GM12878 (cell line): ENCODE data around the gene NHERF1. TPM values are rescaled to one million over a fixed set of nuclear protein-coding genes. Genes with fewer than 3 reads are reported as not detected.

ENCODE experiments used
- ATAC-seq: fragments of 200-7000 bp; cut with Tn5 transposase; 3 replicates; pipeline ENCODE4 v1.9.1; 2020; ENCODE audit warnings: mild to moderate bottlenecking, moderate library complexity
- BruUV-seq: library from RNA; stranded (reverse); fragments of 400-500 nt; replicated peaks from 2 replicates; lab custom pipeline; 2021; lab: Mats Ljungman, UMichigan
- CTCF ChIA-PET: fragments of 300-600 bp; sonication (Branson Sonifier 250); formaldehyde crosslinking; extraction: SDS; loops from one replicate; lab custom pipeline; 2021; ENCODE audit warnings: inconsistent platforms; lab: Yijun Ruan, JAX
- POLR2A ChIA-PET: fragments of 350-600 bp; formaldehyde crosslinking; extraction: SDS; loops from one replicate; lab custom pipeline; 2021; ENCODE audit warnings: inconsistent platforms; lab: Charles Lee
- RAD21 ChIA-PET: fragments of 300-600 bp; sonication (Branson Sonifier 250); formaldehyde crosslinking; loops from one replicate; lab custom pipeline; 2023; ENCODE audit warnings: antibody characterized with exemption; ENCODE audit not compliant: unreplicated experiment; lab: Charles Lee
- SMC1A ChIA-PET: fragments of 300-600 bp; sonication (Branson Sonifier 250); formaldehyde crosslinking; loops from one replicate; lab custom pipeline; 2023; ENCODE audit not compliant: unreplicated experiment, uncharacterized antibody; lab: Charles Lee
- DNase-seq: peaks from one replicate; pipeline ENCODE4 v3.0.0-alpha.2; 2011; ENCODE audit warnings: low read depth, low spot score
- FAIRE-seq: peaks from 3 replicates; lab custom pipeline; 2011; peaks lifted over from hg19 to GRCh38; lab: Jason Lieb, UNC
- H2AFZ ChIP-seq: 2 replicates; pipeline ENCODE4 v1.6.0; 2011; ENCODE audit warnings: low read depth, low read length, control low read depth; ENCODE audit not compliant: control insufficient read depth
- H3K27ac ChIP-seq: 2 replicates; pipeline ENCODE4 v1.5.1; 2011; ENCODE audit warnings: control low read depth; ENCODE audit not compliant: control insufficient read depth, insufficient read depth
- H3K27me3 ChIP-seq, 2 experiments: replicated peaks in 1 of 2; 2 replicates each; pipeline versions ENCODE4 v1.6.0 to v1.6.1; 2011; ENCODE audit warnings: low read length in 1 of 2; ENCODE audit not compliant: control insufficient read depth in 2 of 2, insufficient read depth in 2 of 2
- H3K36me3 ChIP-seq, 2 experiments: 2 replicates each; pipeline ENCODE4 v1.5.1; 2011; ENCODE audit warnings: low read length in 1 of 2; ENCODE audit not compliant: control insufficient read depth in 2 of 2, insufficient read depth in 2 of 2
- H3K4me1 ChIP-seq: 2 replicates; pipeline ENCODE4 v1.6.1; 2011; ENCODE audit warnings: mild to moderate bottlenecking, low read length, moderate library complexity, mixed read lengths; ENCODE audit not compliant: control insufficient read depth, insufficient read depth
- H3K4me2 ChIP-seq: 2 replicates; pipeline ENCODE4 v1.6.0; 2011; ENCODE audit warnings: control low read depth; ENCODE audit not compliant: control insufficient read depth, insufficient read depth
- H3K4me3 ChIP-seq: fragments of 200-600 bp; sonication (generic); 2 replicates; pipeline ENCODE4 v1.5.1; 2016
- H3K79me2 ChIP-seq: 2 replicates; pipeline ENCODE4 v1.6.0; 2011; ENCODE audit warnings: low read length; ENCODE audit not compliant: control insufficient read depth, insufficient read depth
- H3K9ac ChIP-seq: 2 replicates; pipeline ENCODE4 v1.8.0; 2011; ENCODE audit warnings: low read length, control low read depth, mixed read lengths; ENCODE audit not compliant: control insufficient read depth, insufficient read depth
- H3K9me3 ChIP-seq: replicated peaks from 3 replicates; pipeline ENCODE4 v1.5.1; 2011; ENCODE audit warnings: mild to moderate bottlenecking, low read length; ENCODE audit not compliant: control insufficient read depth, insufficient read depth
- H4K20me1 ChIP-seq: 2 replicates; pipeline ENCODE4 v1.6.0; 2011; ENCODE audit not compliant: control insufficient read depth, insufficient read depth
- EZH2 ChIP-seq: IDR thresholded peaks from 2 replicates; pipeline ENCODE4 v1.6.1; 2012; ENCODE audit warnings: low read depth, mild to moderate bottlenecking, control low read depth, inconsistent platforms, low read length, borderline replicate concordance; ENCODE audit not compliant: control insufficient read depth
- POLR2A ChIP-seq: IDR thresholded peaks from 2 replicates; pipeline ENCODE4 v1.6.1; 2011; ENCODE audit warnings: low read depth, mild to moderate bottlenecking, low read length
- SPI1 ChIP-seq: IDR thresholded peaks from 2 replicates; pipeline ENCODE4 v1.6.1; 2011; ENCODE audit warnings: low read depth, mild to moderate bottlenecking, low read length, moderate library complexity, borderline replicate concordance; ENCODE audit not compliant: insufficient read depth
- whole genome bisulfite sequencing: methylation state at CpG from one replicate; pipeline ENCODE4 v1.1.6; 2016; ENCODE audit warnings: low lambda C conversion rate; ENCODE audit not compliant: insufficient replicate concordance, insufficient coverage; ENCODE audit errors: missing lambda C conversion rate; 5-methylcytosine and 5-hydroxymethylcytosine counted together
- in situ Hi-C: fragments of 300-500 bp; cut with MboI; formaldehyde crosslinking; loops from 9 replicates; pipeline ENCODE4 v1.14.3; 2018; ENCODE audit warnings: mixed read lengths
- intact Hi-C: fragments of 100-400 bp; cut with micrococcal nuclease; formaldehyde crosslinking; loops from one replicate; pipeline ENCODE4 v1.14.2; 2022; ENCODE audit not compliant: unreplicated experiment
- polyA plus RNA-seq, 11 experiments: library from polyadenylated mRNA; depleted of rRNA in 4 of 11; unstranded in 6 of 11; stranded (reverse) in 5 of 11; fragments of >200 nt; fragmentation: Nextera tagmentation in 4 of 11; fragmentation: Illumina TruSeq in 1 of 11; extraction: Ambion mirVana in 4 of 11; extraction: Trizol in 1 of 11; gene quantifications; 1 replicate in 1 of 11; 2 replicates in 10 of 11; pipeline versions ENCODE4 v1.2.1 to v1.2.3, GENCODE V29; 2011 to 2016; ENCODE audit warnings: inconsistent platforms in 2 of 11, missing spikeins in 2 of 11, low read depth in 1 of 11
- total RNA-seq, 4 experiments: library from RNA; depleted of rRNA in 3 of 4; stranded (reverse); fragments of >200 nt in 3 of 4; fragmentation: Illumina TruSeq in 1 of 4; extraction: Trizol in 1 of 4; gene quantifications; 2 replicates each; pipeline versions ENCODE4 v1.2.1 to v1.2.3, GENCODE V29; 2013 to 2021

The NHERF1 gene
- total and polyA plus RNA-seq, 10 of the 15 experiments (the other 5 are each of a cell fraction or from before 2014, with no cell fraction given) = 13.4 to 61.6 (median 39.0) TPM

DNA sequence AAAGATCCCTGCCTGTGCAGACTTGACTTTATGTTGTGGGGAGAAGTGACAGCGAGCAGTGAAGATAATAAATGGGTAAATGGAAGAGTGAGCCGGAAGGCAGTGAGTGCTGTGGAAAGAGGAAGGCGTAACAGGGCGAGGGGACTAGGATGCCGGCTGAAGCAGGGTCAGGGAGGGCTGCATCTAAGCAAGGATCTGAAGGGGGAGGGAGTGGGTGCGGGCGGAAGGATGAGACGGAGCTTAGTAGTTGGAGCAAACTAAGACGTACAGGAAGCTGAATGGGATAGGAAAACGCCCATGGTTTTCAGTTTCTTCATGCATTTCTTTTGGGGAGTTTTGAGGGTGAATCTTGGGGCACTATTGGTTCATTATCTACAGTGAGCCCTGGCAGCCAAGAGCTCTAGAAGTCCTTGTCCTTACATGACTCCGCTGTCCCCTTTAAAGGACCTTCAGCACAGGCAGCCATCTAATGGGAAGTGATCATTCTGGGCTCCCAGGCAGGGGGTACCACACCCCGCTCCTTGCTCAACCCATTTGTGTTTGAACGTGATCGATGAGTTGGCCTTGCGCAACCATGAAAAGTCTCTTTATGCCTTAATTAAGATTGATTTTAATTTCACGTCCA, 38.1 kb downstream of the NHERF1 start:
- Histone ChIP-seq H3K9ac (no peak overlapping the region), H3K27ac (no peak overlapping the region), H3K4me1 (peaks cover 15% of the 10 kb centered on the region), H3K27me3 (no peaks in the 10 kb centered on the region), H3K79me2 (no peaks in the 10 kb centered on the region), H3K36me3 (peaks cover 0 to 6% of the 10 kb centered on the region in 2 experiments; a peak in 3 of 4 replicates), H3K9me3 (no peaks in the 10 kb centered on the region), H2AFZ (no peak overlapping the region), H4K20me1 (peaks cover 4% of the 10 kb centered on the region), H3K4me3 (no peak overlapping the region), H3K4me2 (no peak overlapping the region)
- intact Hi-C loops = no loop called here
- ChIA-PET SMC1A (no interaction called here), CTCF (interaction anchor here (0.6 kb wide), 1 partner anchor 135 kb away, joined by 3 read pairs; no protein-coding TSS in a partner anchor), POLR2A (interaction anchor here (0.7 kb wide), 1 partner anchor 37 kb away, joined by 3 read pairs; no protein-coding TSS in a partner anchor), RAD21 (no interaction called here)
- no peak for ATAC-seq
- DNase-seq = no peak
- BruUV-seq = no TSS peak
- in situ Hi-C loops = no loop called here
- WGBS = 96% methylated on average over 16 of the region's 16 CpGs
- no peak for TF ChIP-seq EZH2
- no peak for FAIRE-seq

DNA sequence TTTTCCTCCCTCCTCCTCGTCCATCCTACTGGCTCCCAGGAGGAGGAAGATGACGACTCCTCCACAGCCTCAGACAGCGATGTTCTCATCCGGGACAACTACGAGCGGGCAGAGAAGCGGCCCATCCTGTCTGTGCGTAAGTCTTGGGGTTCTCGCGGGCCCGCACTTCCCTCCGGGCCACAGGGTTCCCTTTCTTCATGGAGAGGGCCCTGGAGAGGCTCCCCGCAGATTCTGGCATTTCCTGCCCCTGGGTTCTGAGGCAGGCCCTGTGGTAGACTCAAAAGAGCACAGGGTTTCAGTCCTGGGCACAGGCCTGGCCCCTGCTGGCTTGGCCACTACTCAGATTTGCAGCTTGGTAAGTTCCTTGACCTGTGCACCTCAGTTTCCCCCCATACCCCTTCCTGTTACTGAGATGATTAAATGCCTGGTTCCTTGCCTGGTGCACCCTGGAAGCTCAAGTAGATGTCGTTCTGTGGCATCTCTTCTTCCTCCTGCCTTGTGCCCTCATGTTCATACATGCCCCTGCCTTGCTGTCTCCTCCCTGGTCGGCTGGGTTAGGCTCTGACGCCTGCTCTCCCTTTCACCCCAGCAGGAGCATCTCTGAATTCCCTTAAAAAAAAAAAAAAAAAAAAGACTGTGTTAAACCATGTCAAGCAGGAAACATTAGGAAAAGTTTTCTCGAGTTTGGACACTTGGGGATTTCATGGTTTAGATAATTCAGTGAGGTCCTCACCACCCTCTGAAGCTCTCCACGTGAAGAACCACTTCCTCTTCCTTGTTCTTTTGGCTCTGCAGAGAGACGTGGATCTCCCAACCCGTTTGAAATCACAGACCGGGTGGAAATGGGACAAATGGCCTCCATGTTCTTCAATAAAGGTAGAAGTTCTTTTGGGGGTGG, 42.0 kb downstream of the NHERF1 start:
- no TSS peak for BruUV-seq
- Histone ChIP-seq H3K4me3 (no peak overlapping the region), H3K79me2 (no peaks in the 10 kb centered on the region), H4K20me1 (peaks cover 4% of the 10 kb centered on the region), H2AFZ (no peak overlapping the region), H3K9me3 (no peaks in the 10 kb centered on the region), H3K36me3 (peaks cover 4 to 6% of the 10 kb centered on the region in 2 experiments; a peak in 3 of 4 replicates), H3K4me2 (no peak overlapping the region), H3K27ac (no peak overlapping the region), H3K27me3 (no peaks in the 10 kb centered on the region), H3K4me1 (peaks cover 1% of the 10 kb centered on the region), H3K9ac (no peak overlapping the region)
- CTCF ChIA-PET = interaction anchor here (0.6 to 5.4 kb wide), 35 partner anchors 9 to 319 kb away, joined by 3 to 90 read pairs (median 5); partner anchors contain the start of genes FDXR, MRPL58, NAT9 and RAB37
- FAIRE-seq (no peak), ATAC-seq (no peak), DNase-seq (no peak)
- POLR2A ChIA-PET = interaction anchor here (0.8 to 1.5 kb wide), 4 partner anchors 12 to 68 kb away, joined by 3 to 6 read pairs (median 4); no protein-coding TSS in a partner anchor
- intact Hi-C loops = loop anchor here (1.0 to 5.0 kb wide), 2 partner anchors 75 to 167 kb away; no protein-coding TSS in a partner anchor
- RAD21 ChIA-PET = interaction anchor here (0.7 to 3.6 kb wide), 11 partner anchors 14 to 171 kb away, joined by 3 to 19 read pairs (median 5); partner anchors contain the start of gene NAT9
- TF ChIP-seq POLR2A (no peak), SPI1 (peak; percentile 34; the same call in 1 of the 2 replicates)
- in situ Hi-C loops = loop anchor here (5.0 kb wide), 1 partner anchor 67 kb away; the partner anchor contains the start of gene GRIN2C
- 69% methylated on average over 21 of the region's 21 CpGs for WGBS
- SMC1A ChIA-PET = interaction anchor here (0.6 to 3.0 kb wide), 13 partner anchors 44 to 422 kb away, joined by 3 to 16 read pairs (median 4); partner anchors contain the start of gene RAB37
